Measurements from ENCODE around the gene ATOSA. TPM values are rescaled to one million over a fixed set of nuclear protein-coding genes. Genes with fewer than 3 reads are reported as not detected.

ATOSA gene
- total and polyA plus RNA-seq, 2 donors from 2014 or later, result 17.3 to 38.2 TPM

GRCh38 chr15:52717481-52717880, 38.3 kb upstream of the ATOSA start:
- Histone ChIP-seq H3K4me3 (ENCODE audit: low read length in 3 of 3) (no peak overlapping the region), H3K36me3 (ENCODE audit: control insufficient read depth in 2 of 3, insufficient read depth in 3 of 3, low read length in 3 of 3) (no peaks in the 10 kb centered on the region), H3K9me3 (ENCODE audit: control insufficient read depth in 2 of 3, insufficient read depth in 1 of 3, low read length in 3 of 3) (no peaks in the 10 kb centered on the region), H3K9ac (ENCODE audit: low read length in 3 of 3) (no peak overlapping the region), H3K4me1 (ENCODE audit: control insufficient read depth in 2 of 3, insufficient read depth in 2 of 3, low read depth in 1 of 3, low read length in 3 of 3) (peaks cover 0 to 2% (median 0%) of the 10 kb centered on the region in 3 donors), H3K27ac (ENCODE audit: low read depth in 2 of 2, low read length in 2 of 2) (no peak overlapping the region), H3K27me3 (ENCODE audit: control insufficient read depth, insufficient read depth, low read length) (no peaks in the 10 kb centered on the region)
- TF ChIP-seq CTCF (IDR thresholded peaks at IDR 0.05; ENCODE audit: borderline replicate concordance, extremely low read depth, insufficient read depth), result no peak
- intact Hi-C loops (cut with DNase I), result no loop called here
- no peak for FAIRE-seq
- no peak for DNase-seq

GRCh38 chr15:52716536-52716935, 37.3 kb upstream of the ATOSA start:
- no peak for TF ChIP-seq CTCF (IDR thresholded peaks at IDR 0.05; ENCODE audit: borderline replicate concordance, extremely low read depth, insufficient read depth)
- DNase-seq, result peak in 1 of 5 donors; percentile 53
- no peak for FAIRE-seq
- H3K36me3 ChIP-seq (ENCODE audit: control insufficient read depth in 2 of 3, insufficient read depth in 3 of 3, low read length in 3 of 3), result no peaks in the 10 kb centered on the region
- intact Hi-C loops (cut with DNase I), result no loop called here
- H3K27ac ChIP-seq (ENCODE audit: low read depth in 2 of 2, low read length in 2 of 2), result no peak overlapping the region
- H3K4me3 ChIP-seq (ENCODE audit: low read length in 3 of 3), result no peak overlapping the region
- H3K27me3 ChIP-seq (ENCODE audit: control insufficient read depth, insufficient read depth, low read length), result no peaks in the 10 kb centered on the region
- no peaks in the 10 kb centered on the region for H3K9me3 ChIP-seq (ENCODE audit: control insufficient read depth in 2 of 3, insufficient read depth in 1 of 3, low read length in 3 of 3)
- H3K9ac ChIP-seq (ENCODE audit: low read length in 3 of 3), result no peak overlapping the region
- H3K4me1 ChIP-seq (ENCODE audit: control insufficient read depth in 2 of 3, insufficient read depth in 2 of 3, low read depth in 1 of 3, low read length in 3 of 3), result peaks cover 0 to 2% (median 0%) of the 10 kb centered on the region in 3 donors

GRCh38 chr15:52715411-52715810, 36.2 kb upstream of the ATOSA start:
- Histone ChIP-seq H3K27me3 (ENCODE audit: control insufficient read depth, insufficient read depth, low read length) (no peaks in the 10 kb centered on the region), H3K4me1 (ENCODE audit: control insufficient read depth in 2 of 3, insufficient read depth in 2 of 3, low read depth in 1 of 3, low read length in 3 of 3) (no peaks in the 10 kb centered on the region), H3K9ac (ENCODE audit: low read length in 3 of 3) (no peak overlapping the region), H3K36me3 (ENCODE audit: control insufficient read depth in 2 of 3, insufficient read depth in 3 of 3, low read length in 3 of 3) (no peaks in the 10 kb centered on the region), H3K27ac (ENCODE audit: low read depth in 2 of 2, low read length in 2 of 2) (no peak overlapping the region), H3K9me3 (ENCODE audit: control insufficient read depth in 2 of 3, insufficient read depth in 1 of 3, low read length in 3 of 3) (no peaks in the 10 kb centered on the region), H3K4me3 (ENCODE audit: low read length in 3 of 3) (no peak overlapping the region)
- no peak for TF ChIP-seq CTCF (IDR thresholded peaks at IDR 0.05; ENCODE audit: borderline replicate concordance, extremely low read depth, insufficient read depth)
- DNase-seq (no peak), FAIRE-seq (no peak)
- intact Hi-C loops (cut with DNase I), result no loop called here

GRCh38 chr15:52714968-52715367, 35.8 kb upstream of the ATOSA start:
- TF ChIP-seq CTCF (IDR thresholded peaks at IDR 0.05; ENCODE audit: borderline replicate concordance, extremely low read depth, insufficient read depth), result no peak
- no peak overlapping the region for H3K27ac ChIP-seq (ENCODE audit: low read depth in 2 of 2, low read length in 2 of 2)
- FAIRE-seq, result no peak
- DNase-seq, result no peak
- no peaks in the 10 kb centered on the region for H3K9me3 ChIP-seq (ENCODE audit: control insufficient read depth in 2 of 3, insufficient read depth in 1 of 3, low read length in 3 of 3)
- H3K4me1 ChIP-seq (ENCODE audit: control insufficient read depth in 2 of 3, insufficient read depth in 2 of 3, low read depth in 1 of 3, low read length in 3 of 3), result no peaks in the 10 kb centered on the region
- intact Hi-C loops (cut with DNase I), result no loop called here
- H3K9ac ChIP-seq (ENCODE audit: low read length in 3 of 3), result no peak overlapping the region
- no peaks in the 10 kb centered on the region for H3K36me3 ChIP-seq (ENCODE audit: control insufficient read depth in 2 of 3, insufficient read depth in 3 of 3, low read length in 3 of 3)
- no peaks in the 10 kb centered on the region for H3K27me3 ChIP-seq (ENCODE audit: control insufficient read depth, insufficient read depth, low read length)
- no peak overlapping the region for H3K4me3 ChIP-seq (ENCODE audit: low read length in 3 of 3)
